Neural progenitor cell (in vitro differentiated cells): ENCODE results near the gene RLBP1. TPM values are rescaled to one million over a fixed set of nuclear protein-coding genes. Genes with fewer than 3 reads are reported as not detected.
A peak's percentile ranks its signal among the peaks of the same experiment; 100 is the strongest.
"Not testable (repeated sequence)": the region's sequence is repeated elsewhere in the genome, so short reads cannot be mapped to it uniquely, and the experiment has no call there.

Experiments used
- DNase-seq: peaks from one replicate; pipeline ENCODE4 v3.0.0-alpha.2; 2016; ENCODE audit warnings: low spot score
- H2AFZ ChIP-seq: fragments of 200-600 bp; sonication (generic); replicated peaks from 2 replicates; pipeline ENCODE4 v1.6.1; 2016; ENCODE audit warnings: antibody characterized with exemption
- H3F3A ChIP-seq: fragments of 200-600 bp; sonication (generic); 2 replicates; pipeline ENCODE4 v1.6.1; 2016; ENCODE audit warnings: antibody characterized with exemption, low read depth
- H3K27ac ChIP-seq: fragments of 200-600 bp; sonication (generic); 2 replicates; pipeline ENCODE4 v1.5.1; 2016; ENCODE audit warnings: mild to moderate bottlenecking
- H3K27me3 ChIP-seq: fragments of 200-600 bp; sonication (generic); 2 replicates; pipeline ENCODE4 v1.6.1; 2016; ENCODE audit warnings: mild to moderate bottlenecking, moderate library complexity
- H3K36me3 ChIP-seq: fragments of 200-600 bp; sonication (generic); 2 replicates; pipeline ENCODE4 v1.5.1; 2016
- H3K4me1 ChIP-seq: fragments of 200-600 bp; sonication (generic); 2 replicates; pipeline ENCODE4 v1.6.1; 2016; ENCODE audit warnings: mixed run types
- H3K4me2 ChIP-seq: fragments of 200-600 bp; sonication (generic); 2 replicates; pipeline ENCODE4 v1.6.1; 2016
- H3K4me3 ChIP-seq: fragments of 200-600 bp; sonication (generic); 2 replicates; pipeline ENCODE4 v1.5.1; 2016
- H3K79me2 ChIP-seq: fragments of 200-600 bp; sonication (generic); 2 replicates; pipeline ENCODE4 v1.6.1; 2016; ENCODE audit warnings: low read depth
- H3K9ac ChIP-seq: fragments of 200-600 bp; sonication (generic); 2 replicates; pipeline ENCODE4 v1.6.1; 2016
- H3K9me3 ChIP-seq: fragments of 200-600 bp; sonication (generic); 2 replicates; pipeline ENCODE4 v1.5.1; 2016; ENCODE audit warnings: low read depth
- H4K20me1 ChIP-seq: fragments of 200-600 bp; sonication (generic); 2 replicates; pipeline ENCODE4 v1.6.1; 2016; ENCODE audit warnings: low read depth
- H3K27ac Mint-ChIP-seq: 3 replicates; pipeline ENCODE4 v1.8.0; 2021; ENCODE audit warnings: mixed read lengths
- H3K27me3 Mint-ChIP-seq: 2 replicates; pipeline ENCODE4 v1.8.0; 2022; ENCODE audit warnings: low read depth, mild to moderate bottlenecking, inconsistent platforms, moderate library complexity, mixed read lengths; ENCODE audit not compliant: insufficient read depth
- H3K36me3 Mint-ChIP-seq: 3 replicates; pipeline ENCODE4 v1.8.0; 2021; ENCODE audit warnings: mixed read lengths
- H3K4me1 Mint-ChIP-seq: 3 replicates; pipeline ENCODE4 v1.8.0; 2021; ENCODE audit warnings: mixed read lengths
- H3K4me3 Mint-ChIP-seq: 3 replicates; pipeline ENCODE4 v1.8.0; 2021; ENCODE audit warnings: mild to moderate bottlenecking, moderate library complexity, mixed read lengths
- H3K9me3 Mint-ChIP-seq: 3 replicates; pipeline ENCODE4 v1.8.0; 2020; ENCODE audit warnings: mixed read lengths
- EZH2 ChIP-seq: fragments of 200-600 bp; sonication (generic); IDR thresholded peaks from 2 replicates; pipeline ENCODE4 v1.6.1; 2017; ENCODE audit warnings: antibody characterized with exemption, mild to moderate bottlenecking, moderate library complexity
- EZH2phosphoT487 ChIP-seq: fragments of 200-600 bp; sonication (generic); IDR thresholded peaks from 2 replicates; pipeline ENCODE4 v1.6.1; 2017; ENCODE audit warnings: antibody characterized with exemption
- total RNA-seq: library from RNA; depleted of rRNA; stranded (reverse); fragments of >200 nt; gene quantifications from 2 replicates; pipeline ENCODE4 v1.2.3, GENCODE V29; 2015; ENCODE audit warnings: low replicate concordance
- TF ChIP-seq, protein P1 (sequence below): fragments of 200-600 bp; sonication (generic); IDR thresholded peaks from 2 replicates; pipeline ENCODE4 v1.5.1; 2017; ENCODE audit warnings: antibody characterized with exemption, mild to moderate bottlenecking

The RLBP1 gene
- total RNA-seq, 1 donor from 2014 or later: 2.6 TPM

DNA sequence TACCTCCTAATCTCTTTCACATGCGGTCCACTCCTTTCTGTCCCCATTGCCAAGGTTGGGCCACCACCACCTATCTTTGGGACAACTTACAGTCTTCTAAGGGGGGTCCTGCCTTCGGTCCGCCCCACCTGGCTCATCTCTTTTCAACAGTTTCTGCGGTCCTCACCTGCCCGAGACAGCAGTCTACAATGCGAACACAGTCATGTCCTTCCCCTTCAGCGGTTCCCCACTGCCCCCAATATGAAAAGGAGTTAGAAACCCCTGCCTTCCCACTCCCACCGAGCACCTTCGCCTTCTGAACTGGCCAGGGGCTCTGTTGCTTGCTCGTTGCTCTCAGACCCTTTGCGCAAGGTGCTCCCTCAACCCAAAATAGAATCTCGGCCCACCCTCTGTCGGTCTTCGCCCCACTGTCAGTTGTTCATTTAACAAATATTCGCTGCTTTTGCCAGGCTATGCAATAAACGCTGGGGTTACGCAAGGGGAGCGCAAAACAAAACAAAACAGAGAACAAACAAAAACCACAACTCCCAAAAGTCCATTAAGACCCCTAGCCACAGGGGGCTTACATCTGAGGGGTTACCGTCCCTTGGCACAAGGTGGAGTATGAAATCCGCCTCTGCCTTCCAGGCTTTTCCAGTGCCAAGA is 21.8 kb upstream of the RLBP1 start:
- Histone ChIP-seq H3K9me3 (no peaks in the 10 kb centered on the region), H3K79me2 (peaks cover 42% of the 10 kb centered on the region), H4K20me1 (peaks cover 10% of the 10 kb centered on the region), H2AFZ (peak overlapping the region; percentile 94), H3K27me3 (no peaks in the 10 kb centered on the region), H3K36me3 (peaks cover 11% of the 10 kb centered on the region), H3K4me1 (peaks cover 17% of the 10 kb centered on the region), H3F3A (no peaks in the 10 kb centered on the region), H3K4me2 (peak overlapping the region; percentile 90), H3K9ac (no peak overlapping the region), H3K4me3 (peak overlapping the region; percentile 78), H3K27ac (no peak overlapping the region)
- H3K9me3 Mint-ChIP-seq: no peaks in the 10 kb centered on the region
- no peaks in the 10 kb centered on the region for H3K27me3 Mint-ChIP-seq
- H3K36me3 Mint-ChIP-seq: peaks cover 18% of the 10 kb centered on the region
- DNase-seq: no peak
- TF ChIP-seq EZH2phosphoT487 (no peak), EZH2 (no peak)
- TF ChIP-seq, protein P1, sequence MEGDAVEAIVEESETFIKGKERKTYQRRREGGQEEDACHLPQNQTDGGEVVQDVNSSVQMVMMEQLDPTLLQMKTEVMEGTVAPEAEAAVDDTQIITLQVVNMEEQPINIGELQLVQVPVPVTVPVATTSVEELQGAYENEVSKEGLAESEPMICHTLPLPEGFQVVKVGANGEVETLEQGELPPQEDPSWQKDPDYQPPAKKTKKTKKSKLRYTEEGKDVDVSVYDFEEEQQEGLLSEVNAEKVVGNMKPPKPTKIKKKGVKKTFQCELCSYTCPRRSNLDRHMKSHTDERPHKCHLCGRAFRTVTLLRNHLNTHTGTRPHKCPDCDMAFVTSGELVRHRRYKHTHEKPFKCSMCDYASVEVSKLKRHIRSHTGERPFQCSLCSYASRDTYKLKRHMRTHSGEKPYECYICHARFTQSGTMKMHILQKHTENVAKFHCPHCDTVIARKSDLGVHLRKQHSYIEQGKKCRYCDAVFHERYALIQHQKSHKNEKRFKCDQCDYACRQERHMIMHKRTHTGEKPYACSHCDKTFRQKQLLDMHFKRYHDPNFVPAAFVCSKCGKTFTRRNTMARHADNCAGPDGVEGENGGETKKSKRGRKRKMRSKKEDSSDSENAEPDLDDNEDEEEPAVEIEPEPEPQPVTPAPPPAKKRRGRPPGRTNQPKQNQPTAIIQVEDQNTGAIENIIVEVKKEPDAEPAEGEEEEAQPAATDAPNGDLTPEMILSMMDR: no peak
- H3K4me3 Mint-ChIP-seq: peak overlapping the region; percentile 98
- no peak overlapping the region for H3K27ac Mint-ChIP-seq
- peaks cover 22% of the 10 kb centered on the region for H3K4me1 Mint-ChIP-seq

DNA sequence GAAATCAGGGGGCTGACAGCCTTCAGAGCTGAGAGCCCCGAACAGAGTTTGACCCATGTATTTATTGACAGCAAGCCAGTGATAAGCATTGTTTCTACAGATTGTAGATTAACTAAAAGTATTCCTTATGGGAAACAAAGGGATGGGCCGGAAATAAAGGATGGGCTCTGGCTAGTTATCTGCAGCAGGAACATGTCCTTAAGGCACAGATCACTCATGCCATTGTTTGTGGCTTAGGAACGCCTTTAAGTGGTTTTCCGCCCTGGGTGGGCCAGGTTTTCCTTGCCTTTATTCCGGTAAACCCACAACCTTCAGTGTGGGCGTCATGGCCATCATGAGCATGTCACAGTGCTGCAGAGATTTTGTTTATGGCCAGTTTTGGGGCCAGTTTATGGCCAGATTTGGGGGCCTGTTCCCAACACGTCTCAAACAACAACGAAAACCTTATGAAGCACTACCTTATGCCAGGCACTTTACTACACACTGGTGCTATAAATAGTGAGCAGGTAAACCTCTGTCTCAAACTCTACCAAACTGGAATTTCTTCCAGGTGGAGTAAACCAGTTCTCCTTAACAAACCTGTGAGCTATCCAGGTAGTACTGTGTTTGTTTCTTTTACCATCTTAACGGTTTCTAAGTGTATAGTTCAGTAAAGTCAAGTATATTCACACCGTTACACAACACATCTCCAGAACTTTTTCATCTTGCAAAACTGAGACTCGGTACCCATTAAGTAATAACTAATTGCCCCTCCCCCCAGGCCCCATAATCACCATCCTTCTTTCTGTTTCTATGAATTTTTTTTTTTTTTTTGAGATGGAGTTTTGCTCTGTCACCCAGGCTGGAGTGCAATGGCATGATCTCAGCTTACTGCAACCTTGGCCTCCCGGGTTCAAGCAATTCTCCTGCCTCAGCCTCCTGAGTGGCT is 18.8 kb upstream of the RLBP1 start:
- H4K20me1 ChIP-seq, DNase-seq, H3K27me3 Mint-ChIP-seq, H3K4me2 ChIP-seq, H3K4me3 ChIP-seq, H3K4me3 Mint-ChIP-seq, H2AFZ ChIP-seq, H3K36me3 ChIP-seq, H3K36me3 Mint-ChIP-seq, H3K27ac Mint-ChIP-seq, H3K9me3 Mint-ChIP-seq, H3K27me3 ChIP-seq, H3K27ac ChIP-seq, H3K9ac ChIP-seq, H3K4me1 Mint-ChIP-seq, H3F3A ChIP-seq, H3K9me3 ChIP-seq: not testable (repeated sequence)
- Histone ChIP-seq H3K79me2 (peaks cover 12% of the 10 kb centered on the region), H3K4me1 (peaks cover 11% of the 10 kb centered on the region)

DNA sequence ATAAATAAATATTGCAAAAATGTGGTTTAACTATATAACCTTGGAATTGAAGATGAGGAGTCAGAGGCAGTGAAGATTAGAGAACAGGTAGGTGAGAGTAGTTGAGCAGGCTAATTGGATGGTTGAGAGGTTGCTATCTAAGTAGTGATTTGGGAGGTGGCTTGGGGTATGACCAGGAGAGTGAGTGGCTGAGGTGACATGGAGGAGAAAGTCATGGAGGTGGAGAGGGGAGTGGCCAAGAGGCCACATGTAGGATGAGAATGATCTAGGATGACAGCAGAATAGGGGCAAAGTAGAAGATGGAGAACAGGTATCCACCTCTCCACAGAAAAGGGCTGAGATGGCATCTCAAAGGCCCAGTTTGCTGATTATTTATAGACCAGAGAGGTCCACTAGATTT is 10.5 kb upstream of the RLBP1 start:
- no peaks in the 10 kb centered on the region for H3K36me3 ChIP-seq
- DNase-seq: no peak
- peaks cover 5% of the 10 kb centered on the region for H3K27me3 ChIP-seq
- Mint-ChIP-seq H3K4me1 (peaks cover 5% of the 10 kb centered on the region), H3K4me3 (no peak overlapping the region), H3K27ac (no peak overlapping the region), H3K27me3 (peaks cover 2% of the 10 kb centered on the region), H3K36me3 (no peaks in the 10 kb centered on the region), H3K9me3 (no peaks in the 10 kb centered on the region)
- no peaks in the 10 kb centered on the region for H3K9me3 ChIP-seq
- H3K79me2 ChIP-seq: no peaks in the 10 kb centered on the region
- H3K4me1 ChIP-seq: peaks cover 7% of the 10 kb centered on the region
- no peak overlapping the region for H2AFZ ChIP-seq
- no peak overlapping the region for H3K4me3 ChIP-seq
- no peaks in the 10 kb centered on the region for H3F3A ChIP-seq
- TF ChIP-seq EZH2 (no peak), EZH2phosphoT487 (no peak)
- TF ChIP-seq, protein P1: no peak
- no peaks in the 10 kb centered on the region for H4K20me1 ChIP-seq
- no peak overlapping the region for H3K27ac ChIP-seq
- H3K4me2 ChIP-seq: no peak overlapping the region
- no peak overlapping the region for H3K9ac ChIP-seq

GRCh38 chr15:89230277-89230676 is 8.9 kb upstream of the RLBP1 start:
- no peak overlapping the region for H3K9ac ChIP-seq
- H3K4me3 ChIP-seq: no peak overlapping the region
- DNase-seq: no peak
- no peak overlapping the region for H3K27ac ChIP-seq
- H2AFZ ChIP-seq: peak overlapping the region; percentile 5
- no peaks in the 10 kb centered on the region for H3K9me3 ChIP-seq
- peaks cover 5% of the 10 kb centered on the region for H3K4me1 Mint-ChIP-seq
- no peaks in the 10 kb centered on the region for H4K20me1 ChIP-seq
- H3K27me3 Mint-ChIP-seq: peaks cover 2% of the 10 kb centered on the region
- H3K4me2 ChIP-seq: no peak overlapping the region
- no peaks in the 10 kb centered on the region for H3K36me3 ChIP-seq
- no peaks in the 10 kb centered on the region for H3K79me2 ChIP-seq
- H3K36me3 Mint-ChIP-seq: no peaks in the 10 kb centered on the region
- peaks cover 11% of the 10 kb centered on the region for H3K4me1 ChIP-seq
- no peak overlapping the region for H3K27ac Mint-ChIP-seq
- TF ChIP-seq, protein P1: no peak
- no peak for TF ChIP-seq EZH2phosphoT487
- no peak for TF ChIP-seq EZH2
- peaks cover 4% of the 10 kb centered on the region for H3K27me3 ChIP-seq
- H3K4me3 Mint-ChIP-seq: no peak overlapping the region
- H3K9me3 Mint-ChIP-seq: no peaks in the 10 kb centered on the region
- H3F3A ChIP-seq: no peaks in the 10 kb centered on the region
